ENCODE results near the gene MKNK2.

The MKNK2 gene

DNA sequence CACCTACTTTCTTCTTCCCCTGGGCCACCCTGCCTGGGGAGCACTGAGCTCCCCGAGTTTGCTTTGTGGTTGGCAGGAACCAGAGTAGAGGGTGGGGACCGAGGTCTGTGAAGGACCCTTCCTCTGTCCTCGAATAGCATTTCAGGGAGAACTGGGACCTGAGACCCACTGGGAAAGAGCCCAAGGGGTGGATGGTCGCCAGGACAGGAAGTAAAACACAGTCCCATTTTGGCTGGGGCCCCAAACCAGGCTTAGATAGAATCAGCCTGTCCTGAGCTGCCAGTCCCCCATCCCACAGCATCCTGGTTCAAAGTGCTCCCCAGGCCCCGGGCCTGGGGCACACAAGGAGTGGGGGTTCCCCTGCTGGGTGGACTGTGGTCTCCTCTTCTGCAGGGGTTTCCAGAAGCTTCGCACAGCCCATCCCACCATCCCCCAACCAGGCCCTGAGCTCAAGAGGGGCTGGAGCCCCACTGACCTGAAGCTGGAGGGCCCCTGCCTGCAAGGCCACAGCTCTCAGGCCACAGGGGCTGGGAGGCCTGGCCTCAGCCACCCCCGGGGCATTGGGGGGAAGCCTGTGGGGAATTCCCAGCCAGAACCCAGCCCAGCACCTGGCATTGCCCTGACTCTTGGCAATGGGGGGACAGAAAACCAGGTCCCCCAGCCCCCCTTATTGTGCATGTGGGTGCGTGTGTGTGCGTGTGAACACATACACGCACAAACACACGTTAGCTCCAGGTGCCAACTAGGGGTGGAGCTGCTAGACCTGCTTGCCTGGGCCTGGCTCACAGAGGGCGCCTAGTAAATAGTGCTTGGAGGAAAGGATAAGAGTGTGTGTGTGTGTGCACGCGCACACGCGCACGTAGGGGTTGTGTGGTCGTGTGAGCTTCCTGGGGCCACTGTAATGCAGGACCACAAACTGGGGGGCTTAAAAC lies 995 bp upstream of the MKNK2 start:
- no peaks in the 10 kb centered on the region for H3K9me3 ChIP-seq (ENCODE audit: insufficient read depth, low read depth, low read length)
- H3K27ac ChIP-seq (ENCODE audit: low read length): no peak overlapping the region
- H3K4me1 ChIP-seq (ENCODE audit: insufficient read depth, low read length): no peaks in the 10 kb centered on the region
- peak overlapping the region; percentile 56; the same call in 1 of the 2 replicates for H3K9ac ChIP-seq (ENCODE audit: low read depth, low read length)
- H3K27me3 ChIP-seq (ENCODE audit: insufficient read depth, low read length): no peaks in the 10 kb centered on the region
- peaks cover 8% of the 10 kb centered on the region for H3K36me3 ChIP-seq (ENCODE audit: insufficient read depth, low read depth, low read length)
- H3K4me3 ChIP-seq (ENCODE audit: low read length): peak overlapping the region; percentile 63; the same call in 1 of the 2 replicates

DNA sequence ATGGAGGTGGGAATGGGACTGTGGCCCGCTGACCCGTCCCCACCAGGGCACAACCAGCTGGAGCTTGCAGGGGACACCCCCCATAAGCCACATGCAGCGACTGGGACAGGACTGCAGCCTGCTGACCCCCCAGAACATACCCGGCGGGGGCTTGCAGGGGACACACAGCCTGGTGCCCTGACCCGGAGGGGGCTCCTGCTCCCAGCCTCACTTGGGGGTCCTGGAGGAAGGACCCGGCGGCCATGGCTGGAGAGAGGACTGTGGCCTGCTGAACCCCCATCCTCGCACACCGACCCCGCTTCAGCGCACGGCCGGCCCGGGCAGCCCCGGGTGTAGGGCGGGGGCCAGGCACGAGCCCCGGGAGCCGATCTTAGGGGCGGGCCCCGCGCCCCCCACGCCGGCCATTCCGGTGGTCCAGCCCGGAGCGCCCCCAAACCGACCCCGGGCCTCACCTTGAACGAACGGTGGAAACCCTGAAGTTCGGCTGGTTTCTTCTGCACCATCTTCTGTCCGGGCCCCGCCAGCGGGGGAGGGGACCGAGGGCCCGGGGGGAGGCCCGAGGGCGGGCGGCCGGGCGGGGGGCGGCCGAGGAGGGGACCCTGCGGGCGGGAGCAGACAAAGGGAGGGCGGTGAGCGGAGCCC lies 574 bp downstream of the MKNK2 start:
- peak overlapping the region; percentile 36 for H3K27ac ChIP-seq (ENCODE audit: low read length)
- H3K4me3 ChIP-seq (ENCODE audit: low read length): peak overlapping the region; percentile 88
- H3K27me3 ChIP-seq (ENCODE audit: insufficient read depth, low read length): no peaks in the 10 kb centered on the region
- no peaks in the 10 kb centered on the region for H3K4me1 ChIP-seq (ENCODE audit: insufficient read depth, low read length)
- H3K9ac ChIP-seq (ENCODE audit: low read depth, low read length): peak overlapping the region; percentile 84; the same call in 1 of the 2 replicates
- no peaks in the 10 kb centered on the region for H3K9me3 ChIP-seq (ENCODE audit: insufficient read depth, low read depth, low read length)
- peaks cover 8% of the 10 kb centered on the region for H3K36me3 ChIP-seq (ENCODE audit: insufficient read depth, low read depth, low read length)

- no peaks in the 10 kb centered on the region for H3K4me1 ChIP-seq (ENCODE audit: insufficient read depth, low read length)
Measured at GRCh38 chr19:2049741-2050348, 1.2 kb downstream of the MKNK2 start.

DNA sequence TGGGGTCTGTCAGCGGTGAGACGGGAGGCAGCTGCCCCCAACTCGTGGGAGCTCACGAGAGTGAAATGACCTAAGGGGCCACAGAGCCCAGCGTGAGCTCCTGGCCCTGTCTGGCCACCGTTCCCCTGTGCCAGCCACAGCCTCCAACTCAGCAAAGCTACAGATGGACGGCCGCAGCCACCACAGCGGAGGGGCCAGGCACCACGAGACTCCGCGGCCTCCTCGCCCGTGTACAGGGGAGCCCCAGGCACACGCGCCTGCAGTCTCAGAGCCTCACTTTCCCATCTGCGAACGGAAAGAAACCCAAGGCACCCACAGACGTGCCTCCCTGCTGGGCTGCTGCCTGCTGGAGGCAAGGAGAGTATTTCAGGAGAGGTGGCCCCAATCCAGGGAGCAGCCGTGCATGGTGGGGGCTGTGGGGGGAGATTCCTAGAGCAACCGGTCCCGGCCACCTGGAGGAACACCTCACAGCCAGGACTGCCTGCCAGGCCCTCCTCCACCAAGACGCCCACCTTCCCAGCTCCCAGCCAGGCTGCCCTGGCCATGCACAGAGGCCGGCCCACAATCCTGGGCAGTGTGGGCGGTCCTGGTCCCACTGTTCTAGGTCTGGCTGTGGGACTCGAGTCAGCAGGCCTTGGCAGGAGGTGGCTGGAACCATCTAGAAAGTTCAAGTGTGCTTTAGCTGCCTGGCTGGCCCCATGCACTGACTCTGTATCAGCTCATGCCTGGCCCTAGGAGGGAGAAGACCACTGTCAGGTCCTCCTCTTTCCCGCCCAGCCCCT lies 1.9 kb downstream of the MKNK2 start:
- no peaks in the 10 kb centered on the region for H3K27me3 ChIP-seq (ENCODE audit: insufficient read depth, low read length)
- H3K27ac ChIP-seq (ENCODE audit: low read length): no peak overlapping the region
- H3K9ac ChIP-seq (ENCODE audit: low read depth, low read length): peak overlapping the region; percentile 84; the same call in 1 of the 2 replicates
- H3K4me3 ChIP-seq (ENCODE audit: low read length): peak overlapping the region; percentile 88
- H3K36me3 ChIP-seq (ENCODE audit: insufficient read depth, low read depth, low read length): peaks cover 8% of the 10 kb centered on the region
- no peaks in the 10 kb centered on the region for H3K4me1 ChIP-seq (ENCODE audit: insufficient read depth, low read length)
- no peaks in the 10 kb centered on the region for H3K9me3 ChIP-seq (ENCODE audit: insufficient read depth, low read depth, low read length)

More at GRCh38 chr19:2049741-2050348, 1.2 kb downstream of the MKNK2 start:
- Histone ChIP-seq H3K27me3 (ENCODE audit: insufficient read depth, low read length) (no peaks in the 10 kb centered on the region), H3K27ac (ENCODE audit: low read length) (peak overlapping the region; percentile 36), H3K36me3 (ENCODE audit: insufficient read depth, low read depth, low read length) (peaks cover 8% of the 10 kb centered on the region), H3K9ac (ENCODE audit: low read depth, low read length) (peak overlapping the region; percentile 84; the same call in 1 of the 2 replicates), H3K4me3 (ENCODE audit: low read length) (peak overlapping the region; percentile 88), H3K9me3 (ENCODE audit: insufficient read depth, low read depth, low read length) (no peaks in the 10 kb centered on the region)

DNA sequence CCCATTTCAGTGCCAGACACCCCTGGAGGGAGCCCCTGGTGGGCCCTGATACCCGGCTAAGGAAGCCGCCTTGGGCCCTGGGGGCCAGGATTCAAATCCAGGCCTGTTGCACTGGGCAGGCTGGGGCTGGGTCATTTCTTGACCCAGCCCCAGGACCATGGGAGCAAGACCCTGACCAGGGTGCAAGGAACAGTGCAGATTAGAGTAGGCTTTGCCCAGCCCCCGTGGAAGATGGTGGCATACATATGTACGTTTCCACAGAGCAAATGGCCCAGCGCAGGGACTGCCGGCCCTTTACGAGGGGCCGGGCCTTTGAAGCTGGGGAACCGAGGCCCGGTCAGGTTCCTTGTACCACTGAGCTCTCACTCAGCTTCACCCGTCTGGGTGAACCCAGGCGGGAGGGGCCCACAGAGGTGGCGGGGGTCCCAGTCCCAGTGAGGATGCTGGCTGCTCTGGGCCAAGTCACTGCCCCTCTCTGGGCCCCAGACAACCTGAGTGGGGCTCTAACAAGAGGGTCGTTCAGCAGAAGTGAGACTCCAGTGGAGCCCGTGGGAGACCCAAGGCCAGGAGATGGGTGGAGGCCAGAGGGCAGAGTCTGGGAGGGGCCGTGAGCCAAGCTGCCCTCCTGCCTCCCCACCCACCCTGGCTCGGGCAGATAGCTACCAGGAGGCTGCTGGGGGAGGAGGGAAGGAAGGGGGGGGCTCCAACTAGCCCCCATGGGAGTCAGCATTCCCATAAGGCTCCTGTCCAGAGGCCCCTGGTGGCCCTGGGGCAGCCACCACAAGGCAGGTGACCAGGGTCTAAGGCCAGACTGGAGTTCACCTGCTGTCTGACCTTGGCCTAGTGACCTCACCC lies 2.7 kb downstream of the MKNK2 start:
- peaks cover 10% of the 10 kb centered on the region for H3K36me3 ChIP-seq (ENCODE audit: insufficient read depth, low read depth, low read length)
- no peaks in the 10 kb centered on the region for H3K27me3 ChIP-seq (ENCODE audit: insufficient read depth, low read length)
- no peak overlapping the region for H3K4me3 ChIP-seq (ENCODE audit: low read length)
- H3K27ac ChIP-seq (ENCODE audit: low read length): no peak overlapping the region
- no peak overlapping the region for H3K9ac ChIP-seq (ENCODE audit: low read depth, low read length)
- no peaks in the 10 kb centered on the region for H3K9me3 ChIP-seq (ENCODE audit: insufficient read depth, low read depth, low read length)
- H3K4me1 ChIP-seq (ENCODE audit: insufficient read depth, low read length): no peaks in the 10 kb centered on the region

DNA sequence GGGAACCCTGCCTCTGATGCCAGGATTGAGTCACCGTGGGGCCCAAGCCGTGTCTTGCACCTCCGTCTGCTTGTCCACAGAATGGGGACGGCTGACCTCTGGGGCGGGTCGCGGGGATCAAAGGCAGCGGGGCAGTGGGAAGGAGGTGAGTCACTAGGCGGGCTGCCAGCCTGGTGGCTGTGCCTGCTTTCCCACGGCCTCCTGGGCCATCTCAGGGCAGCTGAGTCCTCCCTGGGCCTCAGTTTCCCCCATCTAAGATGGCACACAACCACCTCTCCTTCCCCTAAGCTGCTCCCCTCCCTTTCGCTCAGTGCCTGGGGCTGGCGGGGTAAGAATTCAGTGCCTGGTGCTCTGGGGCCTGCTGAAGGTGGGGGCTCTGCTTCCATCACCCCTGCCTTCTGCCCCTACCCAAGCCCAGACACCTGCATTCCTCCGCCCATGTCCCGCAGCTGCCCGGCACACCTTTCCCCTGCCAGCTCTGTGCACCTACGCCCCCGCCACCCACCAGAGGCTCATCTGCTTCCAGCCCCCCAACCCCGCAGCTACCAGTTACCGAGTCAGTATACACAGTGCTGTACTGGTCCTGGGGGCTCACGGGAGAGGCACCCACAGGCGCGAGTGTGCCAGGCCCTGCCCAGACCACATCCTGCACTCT lies 3.5 kb downstream of the MKNK2 start:
- H3K27ac ChIP-seq (ENCODE audit: low read length): no peak overlapping the region
- no peak overlapping the region for H3K9ac ChIP-seq (ENCODE audit: low read depth, low read length)
- peaks cover 13% of the 10 kb centered on the region for H3K36me3 ChIP-seq (ENCODE audit: insufficient read depth, low read depth, low read length)
- no peaks in the 10 kb centered on the region for H3K27me3 ChIP-seq (ENCODE audit: insufficient read depth, low read length)
- H3K4me3 ChIP-seq (ENCODE audit: low read length): no peak overlapping the region
- no peaks in the 10 kb centered on the region for H3K9me3 ChIP-seq (ENCODE audit: insufficient read depth, low read depth, low read length)
- H3K4me1 ChIP-seq (ENCODE audit: insufficient read depth, low read length): peaks cover 2% of the 10 kb centered on the region; the same call in 1 of the 2 replicates

GRCh38 chr19:2047076-2047448 lies 4.0 kb downstream of the MKNK2 start:
- no peak overlapping the region for H3K27ac ChIP-seq (ENCODE audit: low read length)
- peaks cover 13% of the 10 kb centered on the region for H3K36me3 ChIP-seq (ENCODE audit: insufficient read depth, low read depth, low read length)
- H3K9ac ChIP-seq (ENCODE audit: low read depth, low read length): no peak overlapping the region
- H3K27me3 ChIP-seq (ENCODE audit: insufficient read depth, low read length): no peaks in the 10 kb centered on the region
- H3K9me3 ChIP-seq (ENCODE audit: insufficient read depth, low read depth, low read length): no peaks in the 10 kb centered on the region
- peaks cover 6% of the 10 kb centered on the region; the same call in 1 of the 2 replicates for H3K4me1 ChIP-seq (ENCODE audit: insufficient read depth, low read length)
- no peak overlapping the region for H3K4me3 ChIP-seq (ENCODE audit: low read length)

GRCh38 chr19:2046046-2046907 lies 4.8 kb downstream of the MKNK2 start:
- Histone ChIP-seq H3K36me3 (ENCODE audit: insufficient read depth, low read depth, low read length) (peaks cover 18% of the 10 kb centered on the region), H3K27ac (ENCODE audit: low read length) (no peak overlapping the region), H3K4me1 (ENCODE audit: insufficient read depth, low read length) (peaks cover 12% of the 10 kb centered on the region; the same call in 1 of the 2 replicates), H3K9me3 (ENCODE audit: insufficient read depth, low read depth, low read length) (no peaks in the 10 kb centered on the region), H3K9ac (ENCODE audit: low read depth, low read length) (no peak overlapping the region), H3K4me3 (ENCODE audit: low read length) (no peak overlapping the region), H3K27me3 (ENCODE audit: insufficient read depth, low read length) (no peaks in the 10 kb centered on the region)

GRCh38 chr19:2045501-2046045 lies 5.5 kb downstream of the MKNK2 start:
- H3K9me3 ChIP-seq (ENCODE audit: insufficient read depth, low read depth, low read length): no peaks in the 10 kb centered on the region
- H3K9ac ChIP-seq (ENCODE audit: low read depth, low read length): no peak overlapping the region
- no peak overlapping the region for H3K27ac ChIP-seq (ENCODE audit: low read length)
- H3K36me3 ChIP-seq (ENCODE audit: insufficient read depth, low read depth, low read length): peaks cover 25% of the 10 kb centered on the region
- H3K4me3 ChIP-seq (ENCODE audit: low read length): no peak overlapping the region
- no peaks in the 10 kb centered on the region for H3K27me3 ChIP-seq (ENCODE audit: insufficient read depth, low read length)
- peaks cover 14% of the 10 kb centered on the region; the same call in 1 of the 2 replicates for H3K4me1 ChIP-seq (ENCODE audit: insufficient read depth, low read length)

Data from iPS-20b (cell line).